GM19467 (cell line): ENCODE results near the gene DDX1.

Experiments used
- ATAC-seq: cut with Tn5 transposase; IDR thresholded peaks from one replicate; pipeline ENCODE4 v1.9.1; 2021; ENCODE audit warnings: mild to moderate bottlenecking, moderate library complexity; ENCODE audit not compliant: unreplicated experiment

Gene DDX1

GRCh38 chr2:15642815-15643500, 51.3 kb downstream of the DDX1 start:
- ATAC-seq, result no peak

- ATAC-seq, result no peak
These were observed 52.3 kb downstream of the DDX1 start for GRCh38 chr2:15643791-15644585.

- ATAC-seq, result no peak
These were observed 53.6 kb downstream of the DDX1 start for GRCh38 chr2:15645300-15645699.

GRCh38 chr2:15645720-15646385, 54.2 kb downstream of the DDX1 start:
- ATAC-seq, result no peak

- no peak for ATAC-seq
These were observed 55.0 kb downstream of the DDX1 start for GRCh38 chr2:15646661-15647060.

GRCh38 chr2:15647622-15648590, 56.2 kb downstream of the DDX1 start:
- ATAC-seq, result no peak

GRCh38 chr2:15648593-15649525, 57.2 kb downstream of the DDX1 start:
- no peak for ATAC-seq

GRCh38 chr2:15649561-15650255, 58.0 kb downstream of the DDX1 start:
- no peak for ATAC-seq

GRCh38 chr2:15650616-15651366, 59.1 kb downstream of the DDX1 start:
- no peak for ATAC-seq

GRCh38 chr2:15651367-15651727, 59.7 kb downstream of the DDX1 start:
- ATAC-seq, result no peak

- no peak for ATAC-seq
These were observed 60.6 kb downstream of the DDX1 start for GRCh38 chr2:15652252-15652651.

- no peak for ATAC-seq
These were observed 61.1 kb downstream of the DDX1 start for GRCh38 chr2:15652801-15653200.

GRCh38 chr2:15653806-15654726, 62.4 kb downstream of the DDX1 start:
- no peak for ATAC-seq

GRCh38 chr2:15654727-15655073, 63.0 kb downstream of the DDX1 start:
- no peak for ATAC-seq

- no peak for ATAC-seq
These were observed 63.6 kb downstream of the DDX1 start for GRCh38 chr2:15655123-15655887.

- ATAC-seq, result no peak
These were observed 64.4 kb downstream of the DDX1 start for GRCh38 chr2:15656090-15656489.

GRCh38 chr2:15657759-15658158, 66.1 kb downstream of the DDX1 start:
- ATAC-seq, result no peak
